ENCODE results near the gene CHRM3. TPM values are rescaled to one million over a fixed set of nuclear protein-coding genes. Genes with fewer than 3 reads are reported as not detected.
"Not testable (repeated sequence)": the region's sequence is repeated elsewhere in the genome, so short reads cannot be mapped to it uniquely, and the experiment has no call there.

The CHRM3 gene
- 0.49 TPM for total RNA-seq

- peak; percentile 45 for DNase-seq (ENCODE audit: low spot score)
Observed at GRCh38 chr1:239386453-239387303, at the start of gene CHRM3. CHRM3 (plus strand) TSS chr1:239386568; CDS start chr1:239907452, 520,884 bp downstream.

GRCh38 chr1:239337799-239338430 lies 48.5 kb upstream of the CHRM3 start:
- no peak for DNase-seq (ENCODE audit: low spot score)

GRCh38 chr1:239347776-239348175 lies 38.6 kb upstream of the CHRM3 start:
- DNase-seq (ENCODE audit: low spot score), result no peak

GRCh38 chr1:239348635-239349353 lies 37.6 kb upstream of the CHRM3 start:
- DNase-seq (ENCODE audit: low spot score), result no peak

GRCh38 chr1:239349699-239350098 lies 36.7 kb upstream of the CHRM3 start:
- no peak for DNase-seq (ENCODE audit: low spot score)

- DNase-seq (ENCODE audit: low spot score), result no peak
Observed at GRCh38 chr1:239353536-239353935, 32.8 kb upstream of the CHRM3 start.

- no peak for DNase-seq (ENCODE audit: low spot score)
Observed at GRCh38 chr1:239354231-239354630, 32.1 kb upstream of the CHRM3 start.

- no peak for DNase-seq (ENCODE audit: low spot score)
Observed at GRCh38 chr1:239357867-239358266, 28.5 kb upstream of the CHRM3 start.

GRCh38 chr1:239361403-239361802 lies 25.0 kb upstream of the CHRM3 start:
- DNase-seq (ENCODE audit: low spot score), result no peak

- no peak for DNase-seq (ENCODE audit: low spot score)
Observed at GRCh38 chr1:239363930-239364329, 22.4 kb upstream of the CHRM3 start.

GRCh38 chr1:239367196-239367810 lies 19.1 kb upstream of the CHRM3 start:
- no peak for DNase-seq (ENCODE audit: low spot score)

- DNase-seq (ENCODE audit: low spot score), result no peak
Observed at GRCh38 chr1:239368436-239369109, 17.8 kb upstream of the CHRM3 start.

- DNase-seq (ENCODE audit: low spot score), result not testable (repeated sequence)
Observed at GRCh38 chr1:239370869-239371268, 15.5 kb upstream of the CHRM3 start.

GRCh38 chr1:239382666-239383065 lies 3.7 kb upstream of the CHRM3 start:
- no peak for DNase-seq (ENCODE audit: low spot score)

- no peak for DNase-seq (ENCODE audit: low spot score)
Observed at GRCh38 chr1:239383714-239384113, 2.7 kb upstream of the CHRM3 start.

- no peak for DNase-seq (ENCODE audit: low spot score)
Observed at GRCh38 chr1:239387304-239388158, 1.2 kb downstream of the CHRM3 start.

GRCh38 chr1:239388159-239388485 lies 1.8 kb downstream of the CHRM3 start:
- no peak for DNase-seq (ENCODE audit: low spot score)

- DNase-seq (ENCODE audit: low spot score), result no peak
Observed at GRCh38 chr1:239388578-239388977, 2.2 kb downstream of the CHRM3 start.

GRCh38 chr1:239389703-239390102 lies 3.3 kb downstream of the CHRM3 start:
- no peak for DNase-seq (ENCODE audit: low spot score)

GRCh38 chr1:239392271-239392670 lies 5.9 kb downstream of the CHRM3 start:
- DNase-seq (ENCODE audit: low spot score), result no peak

GRCh38 chr1:239394107-239394506 lies 7.7 kb downstream of the CHRM3 start:
- DNase-seq (ENCODE audit: low spot score), result no peak

All from ureter (tissue), 1 donor.